ENCODE data around the gene USE1.

DNA sequence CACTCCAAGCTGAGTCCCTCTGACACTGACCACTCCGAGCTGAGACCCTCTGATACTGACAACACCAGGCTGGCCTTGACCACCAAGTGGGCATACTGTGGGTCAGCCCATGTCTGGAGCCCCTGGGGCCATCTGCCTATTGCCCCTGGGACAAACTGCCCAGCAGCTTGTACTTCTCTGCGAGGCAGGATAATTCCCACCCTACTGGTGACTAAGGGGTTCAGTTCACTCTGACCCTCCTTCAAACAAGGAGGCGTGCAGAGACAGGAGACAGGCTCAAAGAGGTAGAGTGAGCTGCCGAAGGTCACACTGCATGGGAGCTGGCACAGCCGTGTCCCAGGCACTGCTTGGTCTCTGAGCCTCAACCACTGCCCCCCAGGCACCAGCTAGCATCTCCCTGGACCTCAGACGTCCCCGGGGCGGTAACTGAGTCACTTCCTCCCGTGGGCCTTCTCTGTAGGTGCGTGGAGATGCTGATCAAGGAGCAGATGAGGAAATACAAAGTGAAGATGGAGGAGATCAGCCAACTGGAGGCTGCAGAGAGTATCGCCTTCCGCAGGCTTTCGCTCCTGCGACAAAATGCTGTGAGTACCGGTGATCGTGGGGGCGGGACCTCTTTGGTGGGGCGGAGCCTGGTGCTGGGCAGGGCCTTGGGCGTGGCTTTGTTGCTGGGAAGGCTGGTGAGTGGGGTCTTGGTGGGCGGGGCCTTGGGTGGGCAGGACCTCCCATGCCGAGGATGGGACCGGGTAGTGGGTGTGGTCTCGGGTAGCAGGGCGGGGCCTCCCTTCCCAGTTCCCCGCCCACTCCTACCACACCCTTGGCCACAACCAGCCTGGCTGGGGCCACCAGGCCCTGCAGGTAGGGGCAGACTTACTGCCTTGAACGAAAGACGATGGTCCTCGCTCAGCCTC is 5.8 kb upstream of the USE1 start:
- TF ChIP-seq, protein P1, sequence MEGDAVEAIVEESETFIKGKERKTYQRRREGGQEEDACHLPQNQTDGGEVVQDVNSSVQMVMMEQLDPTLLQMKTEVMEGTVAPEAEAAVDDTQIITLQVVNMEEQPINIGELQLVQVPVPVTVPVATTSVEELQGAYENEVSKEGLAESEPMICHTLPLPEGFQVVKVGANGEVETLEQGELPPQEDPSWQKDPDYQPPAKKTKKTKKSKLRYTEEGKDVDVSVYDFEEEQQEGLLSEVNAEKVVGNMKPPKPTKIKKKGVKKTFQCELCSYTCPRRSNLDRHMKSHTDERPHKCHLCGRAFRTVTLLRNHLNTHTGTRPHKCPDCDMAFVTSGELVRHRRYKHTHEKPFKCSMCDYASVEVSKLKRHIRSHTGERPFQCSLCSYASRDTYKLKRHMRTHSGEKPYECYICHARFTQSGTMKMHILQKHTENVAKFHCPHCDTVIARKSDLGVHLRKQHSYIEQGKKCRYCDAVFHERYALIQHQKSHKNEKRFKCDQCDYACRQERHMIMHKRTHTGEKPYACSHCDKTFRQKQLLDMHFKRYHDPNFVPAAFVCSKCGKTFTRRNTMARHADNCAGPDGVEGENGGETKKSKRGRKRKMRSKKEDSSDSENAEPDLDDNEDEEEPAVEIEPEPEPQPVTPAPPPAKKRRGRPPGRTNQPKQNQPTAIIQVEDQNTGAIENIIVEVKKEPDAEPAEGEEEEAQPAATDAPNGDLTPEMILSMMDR (IDR thresholded peaks at IDR 0.05; ENCODE audit: insufficient read depth, low read depth, low read length) = no peak
- no peak for TF ChIP-seq EZH2 (IDR thresholded peaks at IDR 0.05; ENCODE audit: insufficient read depth, low read length)
